GM19372 (cell line): ENCODE measurements around the gene TTC39B.
"Not testable (repeated sequence)": the region's sequence is repeated elsewhere in the genome, so short reads cannot be mapped to it uniquely, and the experiment has no call there.

ENCODE experiments used
- ATAC-seq: cut with Tn5 transposase; IDR thresholded peaks from one replicate; pipeline ENCODE4 v1.9.1; 2021; ENCODE audit warnings: mild to moderate bottlenecking, low read depth, moderate library complexity; ENCODE audit not compliant: unreplicated experiment

TTC39B gene

GRCh38 chr9:15272377-15272928, 34.6 kb downstream of the TTC39B start:
- no peak for ATAC-seq

GRCh38 chr9:15271403-15271802, 35.6 kb downstream of the TTC39B start:
- no peak for ATAC-seq

GRCh38 chr9:15268782-15269181, 38.2 kb downstream of the TTC39B start:
- no peak for ATAC-seq

GRCh38 chr9:15268317-15268716, 38.7 kb downstream of the TTC39B start:
- ATAC-seq: no peak

GRCh38 chr9:15264918-15265317, 42.1 kb downstream of the TTC39B start:
- ATAC-seq: no peak

- ATAC-seq: no peak
Measured at GRCh38 chr9:15262581-15262980, 44.4 kb downstream of the TTC39B start.

- no peak for ATAC-seq
Measured at GRCh38 chr9:15256426-15256825, 50.6 kb downstream of the TTC39B start.

GRCh38 chr9:15253786-15254185, 53.2 kb downstream of the TTC39B start:
- ATAC-seq: no peak

- no peak for ATAC-seq
Measured at GRCh38 chr9:15253197-15253596, 53.8 kb downstream of the TTC39B start.

- ATAC-seq: no peak
Measured at GRCh38 chr9:15249981-15250380, 57.0 kb downstream of the TTC39B start.

- ATAC-seq: no peak
Measured at GRCh38 chr9:15249042-15249818, 57.8 kb downstream of the TTC39B start.

GRCh38 chr9:15248621-15249020, 58.4 kb downstream of the TTC39B start:
- ATAC-seq: no peak

- ATAC-seq: no peak
Measured at GRCh38 chr9:15248081-15248480, 58.9 kb downstream of the TTC39B start.

GRCh38 chr9:15246708-15247107, 60.3 kb downstream of the TTC39B start:
- no peak for ATAC-seq

GRCh38 chr9:15246243-15246642, 60.8 kb downstream of the TTC39B start:
- no peak for ATAC-seq

GRCh38 chr9:15244001-15244441, 63.0 kb downstream of the TTC39B start:
- ATAC-seq: no peak

GRCh38 chr9:15243081-15243480, 63.9 kb downstream of the TTC39B start:
- ATAC-seq: no peak

GRCh38 chr9:15240927-15241326, 66.1 kb downstream of the TTC39B start:
- ATAC-seq: no peak

GRCh38 chr9:15239816-15240215, 67.2 kb downstream of the TTC39B start:
- ATAC-seq: no peak

GRCh38 chr9:15238646-15239045, 68.4 kb downstream of the TTC39B start:
- ATAC-seq: no peak

- ATAC-seq: no peak
Measured at GRCh38 chr9:15235658-15236057, 71.4 kb downstream of the TTC39B start.

GRCh38 chr9:15233941-15234490, 73.0 kb downstream of the TTC39B start:
- not testable (repeated sequence) for ATAC-seq
